Parathyroid adenoma (tissue), 2 donors: ENCODE data around the gene FSIP1.

ENCODE experiments used
- H2AFZ ChIP-seq: fragments of 300-600 bp; sonication (generic); one replicate; pipeline ENCODE4 v1.7.0; 2017; ENCODE audit warnings: antibody characterized with exemption, mild to moderate bottlenecking
- H3K27ac ChIP-seq: fragments of 300-600 bp; sonication (generic); one replicate; pipeline ENCODE4 v1.7.0; 2017
- H3K27me3 ChIP-seq: fragments of 300-600 bp; sonication (generic); one replicate; pipeline ENCODE4 v1.7.0; 2017; ENCODE audit warnings: low read length; ENCODE audit not compliant: control insufficient read depth, insufficient read depth
- H3K36me3 ChIP-seq: fragments of 300-600 bp; sonication (generic); one replicate; pipeline ENCODE4 v1.7.0; 2017; ENCODE audit warnings: low read length; ENCODE audit not compliant: control insufficient read depth, insufficient read depth
- H3K4me1 ChIP-seq: fragments of 300-600 bp; sonication (generic); one replicate; pipeline ENCODE4 v1.7.0; 2017; ENCODE audit warnings: control low read depth
- H3K4me2 ChIP-seq: fragments of 300-600 bp; sonication (generic); one replicate; pipeline ENCODE4 v1.7.0; 2017; ENCODE audit warnings: low read length
- H3K4me3 ChIP-seq: fragments of 300-600 bp; sonication (generic); one replicate; pipeline ENCODE4 v1.7.0; 2017; ENCODE audit warnings: low read depth, low read length
- H3K79me2 ChIP-seq: fragments of 300-600 bp; sonication (generic); one replicate; pipeline ENCODE4 v1.7.0; 2017; ENCODE audit warnings: control low read depth
- H3K9ac ChIP-seq: fragments of 300-600 bp; sonication (generic); one replicate; pipeline ENCODE4 v1.7.0; 2017; ENCODE audit warnings: mild to moderate bottlenecking
- H3K9me3 ChIP-seq: fragments of 300-600 bp; sonication (generic); one replicate; pipeline ENCODE4 v1.7.0; 2017; ENCODE audit warnings: low read length; ENCODE audit not compliant: control insufficient read depth
- CTCF ChIP-seq: fragments of 300-600 bp; sonication (generic); IDR thresholded peaks from one replicate; pipeline ENCODE4 v1.7.0; 2017; ENCODE audit warnings: antibody characterized with exemption, mild to moderate bottlenecking
- donor health status: primary hyperparathyroidism.

FSIP1 gene

GRCh38 chr15:39685999-39686613 is 96.5 kb downstream of the FSIP1 start:
- Histone ChIP-seq H3K9ac (no peak overlapping the region), H3K4me1 (no peaks in the 10 kb centered on the region), H3K27ac (no peak overlapping the region), H3K36me3 (no peaks in the 10 kb centered on the region), H3K79me2 (no peaks in the 10 kb centered on the region), H3K9me3 (no peaks in the 10 kb centered on the region), H2AFZ (no peak overlapping the region), H3K4me2 (no peak overlapping the region), H3K4me3 (no peak overlapping the region), H3K27me3 (no peaks in the 10 kb centered on the region)
- TF ChIP-seq CTCF, result peak; percentile 49

GRCh38 chr15:39685367-39685766 is 97.3 kb downstream of the FSIP1 start:
- no peak overlapping the region for H3K27ac ChIP-seq
- H3K9me3 ChIP-seq, result no peaks in the 10 kb centered on the region
- TF ChIP-seq CTCF, result no peak
- H3K79me2 ChIP-seq, result no peaks in the 10 kb centered on the region
- H3K4me1 ChIP-seq, result no peaks in the 10 kb centered on the region
- no peak overlapping the region for H3K9ac ChIP-seq
- H3K27me3 ChIP-seq, result no peaks in the 10 kb centered on the region
- H3K4me2 ChIP-seq, result no peak overlapping the region
- no peak overlapping the region for H2AFZ ChIP-seq
- no peak overlapping the region for H3K4me3 ChIP-seq
- no peaks in the 10 kb centered on the region for H3K36me3 ChIP-seq

- Histone ChIP-seq H3K9me3 (no peaks in the 10 kb centered on the region), H3K27me3 (no peaks in the 10 kb centered on the region), H3K27ac (no peak overlapping the region), H3K4me1 (no peaks in the 10 kb centered on the region), H3K36me3 (no peaks in the 10 kb centered on the region), H2AFZ (no peak overlapping the region), H3K79me2 (no peaks in the 10 kb centered on the region), H3K9ac (no peak overlapping the region), H3K4me2 (no peak overlapping the region), H3K4me3 (no peak overlapping the region)
- TF ChIP-seq CTCF, result no peak
Measured at GRCh38 chr15:39684233-39684632, 98.4 kb downstream of the FSIP1 start.

- Histone ChIP-seq H3K4me2 (no peak overlapping the region), H3K9me3 (no peaks in the 10 kb centered on the region), H3K4me1 (no peaks in the 10 kb centered on the region), H3K79me2 (no peaks in the 10 kb centered on the region), H3K4me3 (no peak overlapping the region), H3K9ac (no peak overlapping the region), H3K27me3 (no peaks in the 10 kb centered on the region), H3K27ac (no peak overlapping the region), H2AFZ (no peak overlapping the region), H3K36me3 (no peaks in the 10 kb centered on the region)
- TF ChIP-seq CTCF, result no peak
Measured at GRCh38 chr15:39682366-39682765, 100.3 kb downstream of the FSIP1 start.

- no peaks in the 10 kb centered on the region for H3K9me3 ChIP-seq
- H3K79me2 ChIP-seq, result no peaks in the 10 kb centered on the region
- H3K27ac ChIP-seq, result no peak overlapping the region
- no peak overlapping the region for H3K4me2 ChIP-seq
- H2AFZ ChIP-seq, result no peak overlapping the region
- no peak for TF ChIP-seq CTCF
- H3K4me1 ChIP-seq, result no peaks in the 10 kb centered on the region
- no peaks in the 10 kb centered on the region for H3K27me3 ChIP-seq
- H3K9ac ChIP-seq, result no peak overlapping the region
- H3K4me3 ChIP-seq, result no peak overlapping the region
- no peaks in the 10 kb centered on the region for H3K36me3 ChIP-seq
Measured at GRCh38 chr15:39680868-39681267, 101.8 kb downstream of the FSIP1 start.
